Thoracic aorta (tissue), 2 donors: ENCODE results near the gene P2RY14. TPM values are rescaled to one million over a fixed set of nuclear protein-coding genes. Genes with fewer than 3 reads are reported as not detected.

Source experiments
- ATAC-seq: fragments of 150-250 bp; one replicate; pipeline ENCODE4 v1.8.0; 2017; ENCODE audit warnings: low read depth; ENCODE audit not compliant: insufficient number of reproducible peaks, low FRiP score
- DNase-seq: peaks from one replicate; pipeline ENCODE4 v3.0.0-alpha.2; 2020; ENCODE audit warnings: low spot score
- H3K27ac ChIP-seq, 2 donors: fragments of 200-600 bp; sonication (generic); 1 replicate in 1 of 2; 2 replicates in 1 of 2; pipeline ENCODE4 v1.5.1; 2016; ENCODE audit warnings: mild to moderate bottlenecking in 2 of 2, moderate library complexity in 2 of 2
- H3K27me3 ChIP-seq: fragments of 200-600 bp; sonication (generic); replicated peaks from 2 replicates; pipeline ENCODE4 v1.6.0; 2016; ENCODE audit warnings: mild to moderate bottlenecking; ENCODE audit not compliant: insufficient read depth
- H3K36me3 ChIP-seq: fragments of 200-600 bp; sonication (generic); one replicate; pipeline ENCODE4 v1.5.1; 2016
- H3K4me1 ChIP-seq, 2 donors: fragments of 200-600 bp; sonication (generic); 1 replicate in 1 of 2; 2 replicates in 1 of 2; pipeline versions ENCODE4 v1.5.1 to v1.6.0; 2016; ENCODE audit warnings: low read depth in 2 of 2, mild to moderate bottlenecking in 1 of 2; ENCODE audit not compliant: control insufficient read depth in 1 of 2
- H3K4me3 ChIP-seq: fragments of 200-600 bp; sonication (generic); 2 replicates; pipeline ENCODE4 v1.5.1; 2016; ENCODE audit warnings: mild to moderate bottlenecking
- H3K9me3 ChIP-seq: fragments of 200-600 bp; sonication (generic); 2 replicates; pipeline ENCODE4 v1.5.1; 2016
- CTCF ChIP-seq: fragments of 200-600 bp; sonication (generic); IDR thresholded peaks from one replicate; pipeline ENCODE4 v1.5.1; 2019; ENCODE audit warnings: antibody characterized with exemption
- total RNA-seq, 2 donors: library from RNA; depleted of rRNA; stranded (reverse); fragments of >200 nt; gene quantifications; one replicate each; pipeline versions ENCODE4 v1.1.0 to v1.2.3, GENCODE V29; 2016

The P2RY14 gene
- total RNA-seq, 2 donors from 2014 or later, result 2.5 to 4.3 TPM

GRCh38 chr3:151201051-151201730, 77.2 kb downstream of the P2RY14 start:
- H3K9me3 ChIP-seq, result no peaks in the 10 kb centered on the region
- H3K4me3 ChIP-seq, result no peak overlapping the region
- no peak for ATAC-seq
- H3K36me3 ChIP-seq, result no peaks in the 10 kb centered on the region
- H3K4me1 ChIP-seq, result no peaks in the 10 kb centered on the region
- H3K27me3 ChIP-seq, result no peaks in the 10 kb centered on the region
- DNase-seq, result no peak
- TF ChIP-seq CTCF, result no peak
- H3K27ac ChIP-seq, result no peak overlapping the region

DNA sequence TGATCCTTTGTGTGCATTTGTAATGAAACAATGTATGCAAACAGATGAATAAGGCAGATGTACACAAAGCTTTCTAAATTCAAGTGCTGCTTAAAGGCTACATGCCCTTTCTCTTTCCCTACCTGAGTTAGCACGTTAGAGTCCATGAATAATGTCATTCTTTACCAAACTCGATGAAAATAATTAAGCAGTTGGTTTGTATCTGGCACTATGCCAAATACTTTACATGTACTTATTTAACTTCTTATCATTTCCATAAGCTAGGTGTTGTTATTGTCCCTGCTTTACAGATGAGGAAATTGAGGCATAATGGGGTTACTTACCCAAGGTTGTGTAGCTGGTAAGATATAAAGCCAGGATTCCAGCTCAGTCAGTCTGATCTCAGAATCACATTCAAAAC, 77.8 kb downstream of the P2RY14 start:
- Histone ChIP-seq H3K4me1 (no peaks in the 10 kb centered on the region), H3K36me3 (no peaks in the 10 kb centered on the region), H3K27ac (no peak overlapping the region), H3K27me3 (no peaks in the 10 kb centered on the region), H3K4me3 (no peak overlapping the region), H3K9me3 (no peaks in the 10 kb centered on the region)
- ATAC-seq, result no peak
- DNase-seq, result no peak
- TF ChIP-seq CTCF, result no peak

DNA sequence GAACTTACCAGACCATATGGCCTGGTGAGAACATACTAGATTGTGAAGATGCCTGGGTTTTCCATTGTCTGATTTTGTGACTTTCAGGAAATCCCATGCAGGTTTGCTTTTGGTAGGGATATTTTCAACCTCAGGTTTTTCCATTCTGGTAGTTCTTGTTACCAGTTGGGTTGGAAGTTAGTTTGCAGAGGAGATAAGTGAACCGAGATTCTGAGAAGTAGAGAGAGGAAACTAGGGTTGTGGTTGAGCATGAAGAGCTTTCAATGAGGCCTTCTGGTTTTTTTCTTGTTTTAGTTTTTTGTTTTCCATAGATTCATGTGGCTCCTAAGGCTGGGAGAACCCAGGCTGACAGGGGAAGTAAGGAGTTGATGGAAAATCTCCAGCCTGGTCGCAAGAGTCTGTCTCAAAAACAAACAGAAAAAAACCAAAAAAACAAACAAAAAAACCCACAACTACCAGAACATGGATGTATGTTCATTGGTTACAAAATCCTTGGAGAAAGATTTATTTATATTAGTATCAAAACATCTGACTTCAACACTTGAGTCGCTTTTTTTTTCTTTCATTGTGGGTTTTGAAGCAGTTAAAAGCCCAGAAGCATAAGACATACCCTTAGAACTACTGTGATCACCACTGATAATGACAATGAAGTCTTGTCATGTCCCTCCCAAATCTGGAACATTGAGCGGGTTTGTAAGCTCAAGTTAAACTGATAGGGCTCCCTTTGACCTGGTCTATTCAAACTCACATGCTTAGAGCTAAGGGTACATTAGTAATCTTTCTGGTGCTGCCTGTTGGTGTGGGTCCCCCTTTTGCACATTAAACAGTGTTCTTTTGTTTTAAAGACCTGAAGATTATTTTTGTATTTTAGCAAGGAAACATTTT, 78.5 kb downstream of the P2RY14 start:
- Histone ChIP-seq H3K9me3 (no peaks in the 10 kb centered on the region), H3K27me3 (no peaks in the 10 kb centered on the region), H3K27ac (no peak overlapping the region), H3K36me3 (no peaks in the 10 kb centered on the region), H3K4me3 (no peak overlapping the region), H3K4me1 (no peaks in the 10 kb centered on the region)
- no peak for DNase-seq
- no peak for ATAC-seq
- TF ChIP-seq CTCF, result no peak

DNA sequence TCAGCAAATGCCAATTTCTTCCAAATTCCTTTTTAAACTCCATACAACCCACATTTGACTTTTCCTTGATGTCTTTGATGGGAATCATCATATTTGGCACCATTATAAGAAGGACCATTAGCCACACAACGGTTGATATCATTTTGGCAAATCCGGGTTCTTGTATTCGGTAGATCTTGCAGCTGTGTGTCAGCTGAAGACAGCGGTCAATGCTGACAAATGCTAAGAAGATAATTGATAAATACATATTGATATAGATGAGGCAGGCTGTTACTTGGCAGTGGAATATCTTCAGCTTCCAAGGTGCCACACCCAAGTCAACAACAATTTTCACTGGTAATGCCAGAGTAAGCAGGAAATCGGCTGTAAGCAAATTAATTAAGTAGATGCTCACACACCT, 79.5 kb downstream of the P2RY14 start:
- Histone ChIP-seq H3K4me1 (no peaks in the 10 kb centered on the region), H3K4me3 (no peak overlapping the region), H3K27me3 (no peaks in the 10 kb centered on the region), H3K9me3 (no peaks in the 10 kb centered on the region), H3K27ac (no peak overlapping the region), H3K36me3 (no peaks in the 10 kb centered on the region)
- no peak for TF ChIP-seq CTCF
- DNase-seq (no peak), ATAC-seq (no peak)

- no peak for ATAC-seq
- Histone ChIP-seq H3K4me3 (no peak overlapping the region), H3K27me3 (no peaks in the 10 kb centered on the region), H3K4me1 (no peaks in the 10 kb centered on the region), H3K27ac (no peak overlapping the region), H3K36me3 (no peaks in the 10 kb centered on the region), H3K9me3 (no peaks in the 10 kb centered on the region)
- DNase-seq, result no peak
- TF ChIP-seq CTCF, result no peak
Observed at GRCh38 chr3:151197981-151198767, 80.2 kb downstream of the P2RY14 start.
